B cell (primary cell): ENCODE data around the gene TRIM17. TPM values are rescaled to one million over a fixed set of nuclear protein-coding genes. Genes with fewer than 3 reads are reported as not detected.

Source experiments
- ATAC-seq: fragments of 200-7000 bp; cut with Tn5 transposase; one replicate; pipeline ENCODE4 v1.10.0; 2021; ENCODE audit warnings: low read depth, mild to moderate bottlenecking, moderate number of reproducible peaks, moderate library complexity
- CTCF ChIA-PET: fragments of 350-600 bp; sonication (Branson Sonifier 250); formaldehyde crosslinking; loops from one replicate; lab custom pipeline; 2021; ENCODE audit warnings: antibody characterized with exemption, inconsistent platforms; lab: Charles Lee
- POLR2A ChIA-PET: fragments of 350-600 bp; sonication (Branson Sonifier 250); formaldehyde crosslinking; loops from one replicate; lab custom pipeline; 2021; ENCODE audit warnings: antibody characterized with exemption; lab: Charles Lee
- DNase-seq: peaks from one replicate; pipeline ENCODE4 v3.0.0; 2013
- H2AFZ ChIP-seq: 2 replicates; pipeline ENCODE4 v1.6.1; 2012; ENCODE audit warnings: mild to moderate bottlenecking, low read depth, low read length; ENCODE audit not compliant: insufficient read depth, poor library complexity, severe bottlenecking
- H3K27ac ChIP-seq, 2 donors: 1 replicate in 1 of 2; 2 replicates in 1 of 2; pipeline ENCODE4 v1.5.1; 2012 to 2013; ENCODE audit warnings: low read length in 2 of 2, mild to moderate bottlenecking in 2 of 2, moderate library complexity in 1 of 2
- H3K27me3 ChIP-seq, 4 experiments: fragments of 200-600 bp in 1 of 4; sonication (generic) in 1 of 4; replicated peaks in 1 of 4; 1 replicate in 2 of 4; 2 replicates in 2 of 4; pipeline versions ENCODE4 v1.6.1 to v1.7.0; 2013 to 2016; ENCODE audit warnings: low read length in 3 of 4, mild to moderate bottlenecking in 2 of 4, mixed read lengths in 1 of 4, moderate library complexity in 1 of 4; ENCODE audit not compliant: insufficient read depth in 4 of 4, control insufficient read depth in 3 of 4; ENCODE audit errors: control extremely low read depth in 1 of 4
- H3K36me3 ChIP-seq, 2 experiments: replicated peaks in 1 of 2; 1 replicate in 1 of 2; 2 replicates in 1 of 2; pipeline versions ENCODE4 v1.6.1 to v1.7.1; 2013; ENCODE audit warnings: low read length in 1 of 2; ENCODE audit not compliant: insufficient read depth in 2 of 2, control insufficient read depth in 1 of 2; ENCODE audit errors: control extremely low read depth in 1 of 2, extremely low read depth in 1 of 2
- H3K4me1 ChIP-seq, 2 donors: fragments of 200-600 bp in 1 of 2; sonication (generic) in 1 of 2; 1 replicate in 1 of 2; 2 replicates in 1 of 2; pipeline versions ENCODE4 v1.5.1 to v1.6.1; 2013 to 2017; ENCODE audit warnings: low read length in 2 of 2; ENCODE audit not compliant: control insufficient read depth in 2 of 2, insufficient read depth in 2 of 2
- H3K4me2 ChIP-seq: replicated peaks from 2 replicates; pipeline ENCODE3; 2012; ENCODE audit warnings: mild to moderate bottlenecking, low read depth, low read length; ENCODE audit not compliant: poor library complexity, severe bottlenecking
- H3K4me3 ChIP-seq, 5 experiments: fragments of 200-600 bp in 1 of 5; sonication (generic) in 1 of 5; 1 replicate in 3 of 5; 2 replicates in 2 of 5; pipeline versions ENCODE4 v1.5.1 to v1.7.0; 2011 to 2016; ENCODE audit warnings: low read length in 4 of 5, mild to moderate bottlenecking in 4 of 5, low read depth in 2 of 5, control low read depth in 1 of 5, moderate library complexity in 1 of 5; ENCODE audit not compliant: insufficient read depth in 1 of 5; ENCODE audit errors: control extremely low read depth in 1 of 5, extremely low read depth in 1 of 5
- H3K79me2 ChIP-seq: fragments of 200-600 bp; sonication (generic); one replicate; pipeline ENCODE4 v1.6.0; 2016; ENCODE audit warnings: low read length; ENCODE audit not compliant: control insufficient read depth, insufficient read depth
- H3K9ac ChIP-seq: fragments of 200-600 bp; sonication (generic); 2 replicates; pipeline ENCODE4 v1.6.1; 2017; ENCODE audit warnings: mild to moderate bottlenecking, low read length, moderate library complexity
- H3K9me3 ChIP-seq, 3 donors: one replicate each; pipeline versions ENCODE4 v1.6.1 to v1.7.1; 2013; ENCODE audit warnings: low read length in 2 of 3; ENCODE audit not compliant: control insufficient read depth in 2 of 3, insufficient read depth in 1 of 3; ENCODE audit errors: control extremely low read depth in 1 of 3
- H4K20me1 ChIP-seq: 2 replicates; pipeline ENCODE4 v1.6.0; 2012; ENCODE audit warnings: mild to moderate bottlenecking, low read length; ENCODE audit not compliant: insufficient read depth, control insufficient read depth, poor library complexity, severe bottlenecking
- H3K27ac Mint-ChIP-seq: one replicate; pipeline ENCODE4 v1.8.0; 2021; ENCODE audit warnings: mixed read lengths
- H3K27me3 Mint-ChIP-seq: one replicate; pipeline ENCODE4 v1.8.0; 2021; ENCODE audit warnings: mixed read lengths
- H3K4me1 Mint-ChIP-seq: one replicate; pipeline ENCODE4 v1.8.0; 2021; ENCODE audit warnings: mixed read lengths
- H3K4me3 Mint-ChIP-seq: one replicate; pipeline ENCODE4 v1.8.0; 2021; ENCODE audit warnings: mixed read lengths
- H3K9me3 Mint-ChIP-seq: one replicate; pipeline ENCODE4 v1.8.0; 2022; ENCODE audit warnings: mixed read lengths; ENCODE audit not compliant: insufficient read depth
- EZH2 ChIP-seq: IDR thresholded peaks from 2 replicates; pipeline ENCODE4 v1.6.1; 2012; ENCODE audit warnings: borderline replicate concordance, low read depth, mild to moderate bottlenecking, moderate library complexity, low read length; ENCODE audit not compliant: insufficient read depth, poor library complexity, severe bottlenecking
- WGBS: methylation state at CpG from one replicate; pipeline ENCODE4 v1.1.5; 2013; ENCODE audit warnings: missing lambda C conversion rate; ENCODE audit not compliant: insufficient coverage; 5-methylcytosine and 5-hydroxymethylcytosine counted together
- intact Hi-C: fragments of 100-400 bp; cut with micrococcal nuclease; formaldehyde crosslinking; loops from one replicate; pipeline ENCODE4 v1.10.0; 2022
- polyA plus RNA-seq: library from polyadenylated mRNA; depleted of rRNA; stranded (reverse); fragments of >200 nt; gene quantifications from 2 replicates; pipeline ENCODE4 v1.2.3, GENCODE V29; 2012
- total RNA-seq, 2 donors: library from RNA; stranded (reverse); fragments of 120-200 nt in 1 of 2; gene quantifications; 1 replicate in 1 of 2; 2 replicates in 1 of 2; pipeline versions ENCODE4 v1.2.3 to v1.2.4, GENCODE V29; 2013 to 2022
- TF ChIP-seq, protein P1 (sequence below): fragments of 200-600 bp; IDR thresholded peaks from one replicate; pipeline ENCODE4 v1.8.0; 2022; ENCODE audit warnings: antibody characterized with exemption, mild to moderate bottlenecking

TRIM17 gene
- total and polyA plus RNA-seq, 2 donors (not counting 1 experiment from before 2014, with no cell fraction given), result not detected

DNA sequence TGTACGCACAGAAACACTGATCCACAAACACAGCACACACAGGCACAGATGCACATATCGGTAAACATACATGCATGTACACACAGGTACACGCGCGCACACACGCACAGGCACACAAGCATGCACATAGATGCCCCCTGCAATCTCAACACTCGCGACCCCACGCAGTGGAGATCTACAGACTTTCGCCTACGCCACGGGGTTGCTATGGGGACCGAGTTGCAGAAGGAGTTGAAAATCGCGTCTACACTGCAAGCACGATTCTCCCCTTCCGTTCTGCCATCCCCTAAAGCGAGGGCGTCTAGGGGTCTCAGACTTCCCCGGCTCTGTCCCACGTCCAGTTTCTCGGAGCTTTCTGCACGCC is 826 bp downstream of the TRIM17 start:
- H3K27me3 ChIP-seq, result peaks cover 0 to 39% (median 25%) of the 10 kb centered on the region in 4 experiments
- POLR2A ChIA-PET, result interaction anchor here (0.8 kb wide), 1 partner anchor 9 kb away, joined by 6 read pairs; the partner anchor contains the start of gene TRIM11
- no peaks in the 10 kb centered on the region for H4K20me1 ChIP-seq
- DNase-seq (peak; percentile 27), ATAC-seq (no peak)
- peaks cover 16% of the 10 kb centered on the region for H3K4me1 Mint-ChIP-seq
- peak overlapping the region; percentile 25 for H3K9ac ChIP-seq
- peak overlapping the region; percentile 78 for H3K4me3 Mint-ChIP-seq
- H3K9me3 Mint-ChIP-seq, result no peaks in the 10 kb centered on the region
- intact Hi-C loops, result no loop called here
- H3K27ac ChIP-seq, result no peak overlapping the region
- H3K27ac Mint-ChIP-seq, result no peak overlapping the region
- no peaks in the 10 kb centered on the region for H3K36me3 ChIP-seq
- peaks cover 0 to 14% (median 0%) of the 10 kb centered on the region in 3 donors for H3K9me3 ChIP-seq
- WGBS, result 28% methylated on average over 23 of the region's 23 CpGs
- H3K4me1 ChIP-seq, result peaks cover 17 to 20% of the 10 kb centered on the region in 2 donors
- H3K4me3 ChIP-seq, result peak overlapping the region in 3 of 5 experiments; percentile 1 to 36 (median 28)
- peaks cover 45% of the 10 kb centered on the region for H3K27me3 Mint-ChIP-seq
- CTCF ChIA-PET, result no interaction called here
- TF ChIP-seq, protein P1, sequence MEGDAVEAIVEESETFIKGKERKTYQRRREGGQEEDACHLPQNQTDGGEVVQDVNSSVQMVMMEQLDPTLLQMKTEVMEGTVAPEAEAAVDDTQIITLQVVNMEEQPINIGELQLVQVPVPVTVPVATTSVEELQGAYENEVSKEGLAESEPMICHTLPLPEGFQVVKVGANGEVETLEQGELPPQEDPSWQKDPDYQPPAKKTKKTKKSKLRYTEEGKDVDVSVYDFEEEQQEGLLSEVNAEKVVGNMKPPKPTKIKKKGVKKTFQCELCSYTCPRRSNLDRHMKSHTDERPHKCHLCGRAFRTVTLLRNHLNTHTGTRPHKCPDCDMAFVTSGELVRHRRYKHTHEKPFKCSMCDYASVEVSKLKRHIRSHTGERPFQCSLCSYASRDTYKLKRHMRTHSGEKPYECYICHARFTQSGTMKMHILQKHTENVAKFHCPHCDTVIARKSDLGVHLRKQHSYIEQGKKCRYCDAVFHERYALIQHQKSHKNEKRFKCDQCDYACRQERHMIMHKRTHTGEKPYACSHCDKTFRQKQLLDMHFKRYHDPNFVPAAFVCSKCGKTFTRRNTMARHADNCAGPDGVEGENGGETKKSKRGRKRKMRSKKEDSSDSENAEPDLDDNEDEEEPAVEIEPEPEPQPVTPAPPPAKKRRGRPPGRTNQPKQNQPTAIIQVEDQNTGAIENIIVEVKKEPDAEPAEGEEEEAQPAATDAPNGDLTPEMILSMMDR, result no peak
- peak; percentile 75 for TF ChIP-seq EZH2
- peak overlapping the region; percentile 20 for H2AFZ ChIP-seq
- H3K4me2 ChIP-seq, result peak overlapping the region; percentile 74
- H3K79me2 ChIP-seq, result no peaks in the 10 kb centered on the region

- CTCF ChIA-PET, result interaction anchor here (1.0 kb wide), 1 partner anchor 201 kb away, joined by 3 read pairs; no protein-coding TSS in a partner anchor
- H3K36me3 ChIP-seq, result no peaks in the 10 kb centered on the region
- 85% methylated on average over 6 of the region's 7 CpGs for WGBS
- ATAC-seq, result no peak
- peaks cover 0 to 11% (median 0%) of the 10 kb centered on the region in 3 donors for H3K9me3 ChIP-seq
- TF ChIP-seq, protein P1, result no peak
- TF ChIP-seq EZH2, result no peak
- no peaks in the 10 kb centered on the region for H4K20me1 ChIP-seq
- Mint-ChIP-seq H3K9me3 (no peaks in the 10 kb centered on the region), H3K27me3 (peaks cover 42% of the 10 kb centered on the region), H3K4me1 (peaks cover 16% of the 10 kb centered on the region), H3K27ac (no peak overlapping the region), H3K4me3 (peak overlapping the region; percentile 78)
- intact Hi-C loops, result no loop called here
- H3K9ac ChIP-seq, result no peak overlapping the region
- H3K4me2 ChIP-seq, result no peak overlapping the region
- no peak overlapping the region for H3K27ac ChIP-seq
- no peak overlapping the region for H2AFZ ChIP-seq
- no peaks in the 10 kb centered on the region for H3K79me2 ChIP-seq
- POLR2A ChIA-PET, result interaction anchor here (0.8 kb wide), 1 partner anchor 8 kb away, joined by 6 read pairs; the partner anchor contains the start of gene TRIM11
- H3K4me3 ChIP-seq, result no peak overlapping the region
- H3K27me3 ChIP-seq, result peaks cover 0 to 36% (median 25%) of the 10 kb centered on the region in 4 experiments
- DNase-seq, result no peak
- H3K4me1 ChIP-seq, result peaks cover 17 to 20% of the 10 kb centered on the region in 2 donors
Observed at GRCh38 chr1:228415221-228415620, 1.4 kb downstream of the TRIM17 start.
